Measurements from ENCODE around the gene CDCA5.

CDCA5 gene, protein sequence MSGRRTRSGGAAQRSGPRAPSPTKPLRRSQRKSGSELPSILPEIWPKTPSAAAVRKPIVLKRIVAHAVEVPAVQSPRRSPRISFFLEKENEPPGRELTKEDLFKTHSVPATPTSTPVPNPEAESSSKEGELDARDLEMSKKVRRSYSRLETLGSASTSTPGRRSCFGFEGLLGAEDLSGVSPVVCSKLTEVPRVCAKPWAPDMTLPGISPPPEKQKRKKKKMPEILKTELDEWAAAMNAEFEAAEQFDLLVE

DNA sequence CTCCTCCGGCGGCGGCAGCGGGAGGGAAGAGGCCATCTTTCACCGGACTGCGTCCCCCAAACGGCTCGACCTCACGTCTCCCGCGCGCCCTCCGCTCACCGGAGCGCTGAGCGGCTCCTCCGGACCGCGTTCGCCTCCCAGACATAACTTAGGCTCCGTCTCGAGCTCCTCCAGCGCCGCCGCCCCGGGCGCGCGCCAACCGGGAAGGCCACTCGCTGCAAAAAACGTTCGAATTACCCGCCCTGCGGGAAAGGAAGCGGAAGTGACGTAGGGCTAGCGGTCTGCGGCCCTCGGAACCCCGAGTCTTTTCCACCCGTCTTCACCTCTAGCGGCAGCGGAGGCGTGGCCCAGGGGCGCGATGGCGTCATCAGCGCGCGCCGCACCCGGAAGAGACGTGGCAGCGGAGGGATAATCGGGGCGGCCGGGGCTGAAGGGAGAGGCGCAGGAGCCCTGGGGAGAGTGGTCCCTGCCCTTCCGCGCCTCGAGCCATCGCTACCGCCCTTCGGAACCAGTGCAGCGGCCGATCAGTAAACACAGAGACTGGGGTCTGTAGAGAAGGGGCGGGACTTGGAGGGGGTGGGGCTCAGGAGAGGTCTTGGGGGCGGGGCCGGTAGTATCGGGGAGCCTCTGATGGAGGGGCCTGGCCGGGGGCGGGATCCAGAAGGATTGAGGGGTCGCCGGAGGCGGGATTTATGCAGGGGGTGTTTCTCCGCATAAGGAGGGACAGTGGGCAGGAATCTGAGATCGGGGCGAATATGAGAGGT, at the start of gene CDCA5, which contains the start of gene ZFPL1:
TSS of gene CDCA5 (minus strand) at position 207 of the 764 bp plus-strand sequence. CDS start at position 145, 62 bp downstream.
TSS of gene ZFPL1 (plus strand) at position 389 of the 764 bp plus-strand sequence. CDS start 477 bp downstream, outside the sequence.
- peak; percentile 99 for DNase-seq (ENCODE audit: low spot score)

DNA sequence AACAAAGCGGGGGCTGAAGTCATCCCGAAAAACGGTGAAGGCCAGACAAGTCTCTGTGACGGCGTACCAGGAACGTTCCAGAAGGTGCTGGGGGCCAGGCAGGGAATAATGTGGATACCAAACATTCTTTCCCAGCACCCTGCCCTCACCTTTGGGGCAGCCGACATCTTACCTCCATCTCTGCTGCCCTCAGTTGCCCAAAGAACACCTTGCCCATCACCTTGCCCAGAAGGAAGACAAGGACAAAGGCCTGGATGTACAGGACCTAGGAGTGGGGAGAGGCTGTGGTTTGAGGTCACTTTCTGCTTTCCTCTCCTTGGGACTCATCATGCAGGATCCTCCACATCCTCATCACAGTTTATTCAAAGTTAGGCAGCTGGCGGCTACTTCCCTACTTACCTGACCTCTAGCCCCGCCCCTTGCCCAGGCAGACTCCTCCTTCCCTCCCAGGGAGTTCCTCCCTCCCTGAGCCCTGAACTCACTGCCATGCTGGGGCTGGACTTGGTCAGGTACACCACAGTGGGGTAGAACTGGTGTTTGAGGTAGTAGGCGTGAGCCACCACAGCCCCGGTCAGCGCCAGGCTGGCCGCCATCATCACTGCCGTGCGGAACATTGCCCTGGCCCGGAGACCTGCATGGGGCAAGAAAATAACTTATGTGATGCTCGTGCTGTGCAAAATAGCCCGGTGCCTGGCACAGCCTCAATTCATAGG, 49.3 kb upstream of the CDCA5 start:
- DNase-seq (ENCODE audit: low spot score), result no peak

DNA sequence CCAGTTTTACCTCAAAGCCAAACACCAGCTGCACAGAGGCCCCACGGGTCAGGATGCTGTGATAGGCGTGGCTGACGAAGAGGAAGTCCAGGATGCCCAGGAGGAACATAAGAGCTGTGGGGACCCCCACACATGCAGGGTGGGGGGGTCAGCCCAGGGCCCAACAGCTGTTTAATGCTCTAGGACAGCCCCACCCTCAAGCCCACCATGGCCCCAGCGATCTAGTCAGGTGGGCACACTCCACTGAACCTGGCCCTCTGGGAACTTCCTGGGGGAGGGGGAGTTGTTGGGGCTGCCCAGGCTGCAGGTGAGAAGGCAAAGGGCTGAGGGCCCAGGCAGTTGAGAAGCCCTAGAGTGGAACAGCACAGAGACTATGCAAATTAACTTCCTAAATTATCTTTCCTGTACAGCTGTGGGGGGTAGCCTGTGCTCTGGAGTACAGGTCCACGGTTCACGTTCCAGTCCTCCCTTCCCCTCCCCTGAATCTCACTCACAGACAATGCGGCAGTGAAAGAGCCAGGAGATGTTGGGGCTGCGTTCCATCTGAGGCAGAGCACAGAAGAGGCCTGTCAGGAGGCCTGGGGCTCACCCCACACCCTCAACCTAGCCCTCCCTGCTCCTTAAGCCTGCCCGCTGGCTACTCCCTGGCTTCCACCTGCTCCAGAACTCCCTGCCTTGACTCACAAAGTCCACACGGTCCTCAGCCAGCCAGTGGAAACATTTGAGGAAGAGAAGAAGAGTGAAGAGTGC, 48.6 kb upstream of the CDCA5 start:
- no peak for DNase-seq (ENCODE audit: low spot score)

DNA sequence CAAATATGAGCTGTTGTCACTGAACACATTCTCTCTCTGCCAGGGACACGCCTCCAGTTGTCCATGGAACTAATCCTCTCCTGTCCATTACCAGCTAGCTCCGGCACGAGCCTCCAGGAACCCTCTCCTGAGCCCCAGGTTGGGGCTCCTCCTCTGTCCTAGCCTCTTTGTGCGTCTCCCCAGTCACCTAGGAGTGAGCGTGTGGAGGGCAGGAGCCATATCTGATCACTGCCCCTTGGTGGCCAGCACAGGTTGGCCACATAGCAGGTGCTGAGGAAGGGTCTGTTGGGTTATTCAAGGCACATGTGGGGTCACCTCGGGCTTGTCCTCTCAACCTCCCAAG, 48.0 kb upstream of the CDCA5 start:
- DNase-seq (ENCODE audit: low spot score), result no peak

DNA sequence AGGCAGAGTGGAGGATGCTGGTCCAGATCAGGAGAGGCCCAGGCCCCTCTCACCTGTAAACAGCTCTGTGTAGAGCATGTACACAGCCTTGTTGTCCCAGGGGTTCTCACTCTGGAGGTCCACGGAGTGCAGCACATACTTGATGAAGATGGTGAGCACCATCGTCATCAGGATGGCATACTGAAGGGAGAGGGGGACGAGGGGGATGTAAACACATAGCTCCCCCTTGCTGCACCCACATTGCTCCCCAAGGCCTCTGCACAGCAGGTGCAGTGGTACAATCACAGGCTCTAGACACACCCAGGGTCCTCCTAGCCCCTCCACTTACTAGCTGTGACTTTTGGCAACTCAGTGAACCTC, 47.6 kb upstream of the CDCA5 start:
- DNase-seq (ENCODE audit: low spot score), result no peak

DNA sequence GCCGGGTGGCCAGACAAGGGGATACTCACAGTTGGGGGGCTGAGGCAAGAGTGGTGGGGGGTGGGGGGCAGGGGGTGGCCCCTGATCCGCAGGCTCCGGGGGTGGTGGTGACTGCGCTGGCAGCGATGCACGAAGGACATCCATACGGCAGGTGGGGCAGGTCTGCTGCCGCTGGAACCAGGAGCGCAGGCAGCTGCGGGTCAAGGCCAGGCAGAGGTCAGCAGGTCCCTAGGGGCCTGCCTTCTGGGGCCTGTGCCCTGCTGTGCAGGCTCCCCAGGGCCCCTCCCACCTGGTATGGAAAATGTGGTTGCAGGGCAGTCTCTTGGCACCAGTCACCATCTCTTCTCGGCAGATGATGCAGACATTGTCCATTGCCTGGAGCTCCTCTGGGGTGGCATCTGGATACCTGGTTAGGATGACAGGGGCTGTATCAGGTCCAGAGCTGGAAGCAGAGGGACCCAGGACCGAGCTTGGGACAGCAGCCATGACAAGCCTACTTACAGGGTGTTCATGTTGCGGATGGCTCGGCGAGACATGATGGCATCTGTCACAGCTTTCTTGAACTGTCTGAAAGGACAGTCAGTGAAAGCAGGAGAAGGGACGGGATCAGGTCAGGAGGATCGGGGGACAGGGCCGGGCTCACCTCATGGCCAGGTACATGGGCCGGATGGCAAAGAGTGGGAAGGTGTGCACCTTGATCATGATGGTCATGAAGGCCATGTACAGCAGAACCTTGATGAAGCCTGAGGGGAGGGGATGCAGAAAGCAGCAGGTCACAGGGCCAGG, 47.0 kb upstream of the CDCA5 start:
- DNase-seq (ENCODE audit: low spot score), result no peak

DNA sequence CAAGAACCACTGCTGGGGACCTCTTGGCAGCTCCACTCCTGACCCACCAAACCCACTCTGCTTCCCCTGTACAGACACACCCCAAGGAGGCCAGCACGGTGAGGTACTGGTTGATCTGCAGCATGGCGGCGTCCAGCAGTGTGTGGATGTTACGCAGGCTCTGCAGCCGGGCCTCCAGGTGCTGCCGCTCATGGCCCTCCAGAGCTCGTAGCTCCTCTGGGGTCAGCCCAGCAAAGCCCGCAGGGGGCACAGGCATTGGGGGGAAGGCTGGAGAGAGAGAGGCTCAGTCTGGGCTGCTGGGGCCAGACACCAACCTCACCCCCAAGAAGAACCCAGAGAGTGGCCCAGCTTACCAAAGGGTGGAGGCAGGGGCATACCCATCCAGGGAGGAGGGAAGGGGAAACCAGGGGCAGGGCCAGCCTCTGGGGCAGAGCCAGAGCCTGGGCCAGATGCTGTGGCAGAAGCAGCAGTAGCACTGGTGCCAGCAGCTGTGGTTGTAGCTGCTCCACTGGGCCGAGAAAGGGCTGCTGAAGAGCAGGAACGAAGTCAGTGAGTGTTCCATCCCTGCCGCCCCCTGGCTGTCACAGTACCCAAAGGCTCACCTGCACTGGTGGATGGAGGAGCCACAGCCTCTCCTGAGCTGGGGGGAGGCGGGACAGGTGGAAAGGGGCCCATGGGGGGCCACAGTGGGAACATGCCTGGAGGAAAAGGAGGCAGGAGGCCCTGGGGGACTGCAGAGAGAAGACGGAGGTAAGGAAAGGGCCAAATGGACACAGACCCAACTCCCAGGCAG, 46.0 kb upstream of the CDCA5 start:
- DNase-seq (ENCODE audit: low spot score), result no peak

DNA sequence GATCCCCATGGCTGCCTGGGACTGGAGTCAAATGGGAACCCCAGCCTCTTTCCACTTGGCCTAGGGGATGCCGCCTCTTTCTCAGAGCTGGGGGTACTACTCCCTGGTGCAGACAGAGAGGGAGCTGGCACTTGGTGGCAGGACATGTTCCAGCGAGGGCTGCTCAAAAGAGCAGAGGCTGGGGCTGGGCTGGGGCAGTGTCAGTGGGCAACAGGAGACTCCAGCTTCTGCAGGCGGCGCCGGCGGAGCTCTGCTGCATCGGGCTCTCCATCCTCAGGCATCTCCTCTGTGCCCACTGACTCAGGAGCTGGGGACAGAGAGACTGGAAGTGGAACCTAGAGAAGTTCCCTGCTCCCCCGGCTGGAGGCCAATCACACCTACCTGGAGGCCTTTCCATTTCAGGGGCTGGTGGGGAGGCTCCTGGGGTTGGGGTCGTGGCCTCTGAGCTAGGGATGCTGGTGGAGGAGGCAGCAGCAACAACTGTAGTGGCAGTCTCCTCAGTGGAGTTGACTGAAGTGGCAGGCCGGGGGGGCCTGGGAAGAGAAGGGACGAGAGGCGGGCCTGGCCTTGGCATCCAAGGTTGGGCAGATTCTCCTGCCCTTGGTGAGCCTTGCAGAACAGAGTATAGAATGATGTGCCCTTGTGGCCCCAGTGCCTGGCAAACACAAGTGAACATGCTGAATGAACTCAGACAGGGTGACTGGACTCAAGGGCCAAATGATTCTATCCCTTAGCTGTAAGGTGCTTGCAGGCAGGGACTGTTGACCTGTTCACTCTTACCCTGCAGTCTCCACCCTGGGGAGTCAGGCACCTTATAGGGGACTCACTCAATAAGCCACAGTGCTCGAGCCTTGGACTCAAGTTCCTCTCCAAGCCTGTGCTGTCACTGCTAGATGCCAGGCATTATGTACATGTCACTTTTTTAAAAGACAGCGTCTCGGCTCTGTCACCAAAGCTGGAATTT, 44.6 kb upstream of the CDCA5 start:
- no peak for DNase-seq (ENCODE audit: low spot score)

DNA sequence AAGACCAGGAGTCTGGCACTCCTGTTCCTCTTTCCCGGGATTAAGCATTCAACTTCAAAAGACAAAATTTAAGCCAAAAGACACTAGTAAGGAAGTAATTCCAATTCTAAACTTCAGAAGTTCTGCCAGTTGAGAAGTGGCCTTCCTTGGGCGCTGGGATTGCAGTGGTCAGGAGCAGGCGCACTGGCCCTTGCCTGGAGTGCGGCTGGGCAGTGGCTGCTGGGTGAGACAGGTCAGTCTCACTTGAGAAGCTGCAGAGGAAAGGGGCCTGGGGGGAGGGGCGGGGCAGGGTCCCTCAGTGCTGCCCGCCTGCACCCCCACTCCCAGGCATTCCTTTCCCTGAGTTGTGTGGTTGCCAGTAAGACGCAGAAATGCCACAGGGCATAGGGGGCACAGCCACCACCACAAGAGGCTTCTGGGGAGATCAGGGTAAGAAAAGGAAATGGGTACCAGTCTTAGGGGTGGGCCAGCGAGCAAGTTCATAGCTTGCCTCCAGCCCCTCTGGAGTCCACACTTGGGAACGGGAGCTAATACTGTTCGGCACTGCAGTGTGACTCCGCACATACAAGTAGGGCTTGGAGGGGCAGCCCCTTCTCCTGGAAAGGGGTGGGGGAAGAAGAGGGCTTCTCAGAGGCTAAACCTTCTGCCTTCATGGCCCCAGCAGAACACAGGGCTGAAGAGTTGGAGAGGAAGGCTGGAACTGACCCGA, 43.8 kb upstream of the CDCA5 start:
- DNase-seq (ENCODE audit: low spot score), result no peak

DNA sequence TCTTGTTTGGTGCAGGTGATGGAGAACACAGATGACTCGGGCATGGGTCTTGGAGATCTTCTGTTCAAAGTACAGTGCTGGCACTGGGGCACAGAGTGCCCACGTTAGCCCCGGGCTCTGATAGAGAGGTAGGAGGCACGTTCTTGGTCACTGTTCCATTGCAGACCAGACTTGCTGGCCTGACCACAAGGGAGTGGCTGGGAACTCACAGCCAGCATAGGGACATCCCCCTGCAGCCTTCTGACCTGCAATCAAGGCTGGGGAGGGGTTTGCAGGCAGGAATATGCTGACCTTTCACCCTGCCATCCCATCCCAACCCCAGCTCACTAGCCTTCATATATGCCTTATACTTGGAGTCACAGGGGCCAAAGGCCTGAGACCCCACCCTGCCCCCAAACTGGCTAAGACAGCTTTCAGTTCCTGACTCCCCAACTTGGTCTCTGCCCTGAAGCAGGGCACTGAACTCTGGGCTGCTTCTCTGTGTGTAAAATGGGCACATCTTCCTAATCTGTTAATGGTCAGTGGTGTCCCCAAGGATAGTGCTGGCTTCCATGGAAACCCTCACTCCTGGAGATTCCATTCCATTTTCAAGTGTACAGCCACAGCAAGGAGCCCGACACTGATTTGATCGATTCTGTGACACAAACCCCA, 42.9 kb upstream of the CDCA5 start:
- no peak for DNase-seq (ENCODE audit: low spot score)

DNA sequence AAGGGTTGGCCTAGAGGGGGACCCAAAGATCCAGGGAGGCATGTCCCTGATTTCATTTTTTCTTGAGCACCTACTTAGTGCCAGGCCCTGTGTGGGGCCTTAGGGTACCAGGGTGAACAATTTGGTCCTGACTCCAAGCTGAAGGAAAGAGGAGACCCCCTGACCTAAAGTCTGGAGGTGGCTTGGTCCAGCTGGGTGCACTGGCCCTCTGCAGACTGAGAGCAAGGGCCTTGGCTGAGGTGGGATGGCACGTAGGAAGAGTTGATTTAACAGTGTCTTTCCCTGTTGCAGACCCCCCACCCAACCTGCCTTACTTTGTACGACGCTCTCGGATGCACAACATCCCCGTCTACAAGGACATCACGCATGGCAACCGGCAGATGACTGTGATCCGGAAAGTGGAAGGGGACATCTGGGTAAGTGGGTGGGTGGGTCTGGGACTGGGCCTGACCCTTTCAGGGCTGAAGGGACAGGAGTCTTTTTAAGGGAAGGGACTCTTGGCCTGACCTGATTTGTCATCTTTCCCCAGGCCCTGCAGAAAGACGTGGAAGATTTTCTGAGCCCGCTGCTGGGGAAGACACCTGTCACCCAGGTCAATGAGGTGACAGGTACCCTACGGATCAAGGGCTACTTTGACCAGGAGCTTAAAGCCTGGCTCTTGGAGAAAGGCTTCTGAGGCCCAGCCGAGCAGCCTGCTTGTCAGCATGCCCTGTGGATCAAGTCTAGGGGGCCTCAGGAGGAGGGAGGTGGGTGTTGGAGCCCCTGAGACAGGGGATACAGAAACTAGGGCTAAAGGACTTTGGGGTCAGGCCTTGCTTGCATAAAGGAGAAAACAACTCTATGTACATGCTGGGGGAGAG, 41.6 kb upstream of the CDCA5 start:
- no peak for DNase-seq (ENCODE audit: low spot score)

DNA sequence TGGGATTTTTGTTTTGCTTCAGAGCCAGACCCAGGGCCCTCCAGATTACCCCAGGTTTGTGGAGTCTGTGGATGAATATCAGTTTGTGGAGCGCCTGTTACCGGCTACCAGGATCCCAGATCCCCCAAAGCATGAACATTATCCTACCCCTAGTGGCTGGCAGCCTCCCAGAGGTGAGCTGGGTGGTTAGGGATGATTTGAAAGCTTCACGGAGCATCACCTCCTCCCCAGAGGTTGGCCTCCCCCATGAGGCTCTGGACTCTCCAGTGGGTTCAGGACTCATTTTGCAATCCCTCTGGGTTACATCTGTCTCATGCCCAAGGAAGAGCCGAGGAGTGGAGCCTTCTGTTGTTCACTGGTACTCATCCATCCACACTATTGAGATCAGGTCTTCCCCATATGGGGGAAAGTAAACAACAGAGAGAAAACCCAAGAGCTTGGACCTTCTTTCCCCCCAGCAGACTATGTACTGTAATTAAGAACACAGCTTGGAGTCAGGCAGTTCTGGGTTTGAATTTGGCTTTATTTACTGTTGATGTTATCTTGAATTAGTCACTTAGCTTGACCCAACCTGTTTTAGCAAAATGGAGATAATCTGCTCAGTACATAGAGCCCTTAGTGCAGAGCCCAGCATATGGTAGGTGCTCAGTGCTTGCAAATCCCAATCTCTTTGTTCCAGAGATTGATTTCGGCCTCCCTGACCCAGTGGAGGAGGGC, 40.8 kb upstream of the CDCA5 start:
- no peak for DNase-seq (ENCODE audit: low spot score)

DNA sequence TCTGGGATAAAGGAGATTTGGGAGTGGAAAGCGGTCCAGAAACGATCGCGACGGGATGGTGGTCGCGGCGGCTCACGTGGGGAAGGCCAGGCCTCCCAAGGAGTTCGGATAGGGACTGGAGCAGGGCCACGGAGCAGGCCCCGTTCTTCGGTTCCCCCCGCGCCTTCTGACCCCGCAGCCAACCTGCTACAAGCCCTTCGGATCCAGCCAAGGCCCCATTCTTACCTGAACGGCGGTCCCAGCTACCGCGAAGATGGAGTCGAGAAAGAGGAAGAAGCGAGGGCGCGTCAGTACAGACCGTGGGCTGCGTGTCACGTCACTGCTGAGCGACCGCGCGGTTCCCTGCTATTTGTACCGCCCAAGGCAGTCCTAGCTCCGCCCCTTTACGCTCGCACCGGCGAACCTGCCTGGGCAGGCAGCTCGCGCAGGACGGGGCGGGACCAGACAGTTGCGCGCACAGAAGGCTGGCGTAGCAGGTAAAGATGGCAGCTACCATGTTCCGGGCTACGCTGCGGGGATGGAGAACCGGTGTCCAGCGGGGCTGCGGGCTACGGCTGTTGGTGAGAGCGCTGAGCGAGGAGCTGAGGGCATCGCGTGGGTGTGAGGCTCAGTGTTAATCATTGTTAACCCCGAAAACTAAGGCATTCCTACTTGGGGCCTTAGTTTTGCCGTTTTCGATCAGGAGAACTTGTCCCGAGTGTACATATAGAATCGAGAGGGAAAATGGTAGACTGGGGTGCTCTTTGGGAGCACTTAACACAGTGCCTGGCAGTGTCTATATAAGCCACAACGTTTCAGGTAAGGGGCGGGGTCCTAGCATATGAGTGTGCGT, 38.2 kb upstream of the CDCA5 start, which contains the start of the genes FAU and MRPL49:
TSS of gene FAU (minus strand) at position 270 of the 832 bp plus-strand sequence. CDS start 321 bp downstream, outside the sequence.
TSS of gene MRPL49 (plus strand) at position 457 of the 832 bp plus-strand sequence. CDS start at position 483, 26 bp downstream.
- DNase-seq (ENCODE audit: low spot score), result peak; percentile 96

DNA sequence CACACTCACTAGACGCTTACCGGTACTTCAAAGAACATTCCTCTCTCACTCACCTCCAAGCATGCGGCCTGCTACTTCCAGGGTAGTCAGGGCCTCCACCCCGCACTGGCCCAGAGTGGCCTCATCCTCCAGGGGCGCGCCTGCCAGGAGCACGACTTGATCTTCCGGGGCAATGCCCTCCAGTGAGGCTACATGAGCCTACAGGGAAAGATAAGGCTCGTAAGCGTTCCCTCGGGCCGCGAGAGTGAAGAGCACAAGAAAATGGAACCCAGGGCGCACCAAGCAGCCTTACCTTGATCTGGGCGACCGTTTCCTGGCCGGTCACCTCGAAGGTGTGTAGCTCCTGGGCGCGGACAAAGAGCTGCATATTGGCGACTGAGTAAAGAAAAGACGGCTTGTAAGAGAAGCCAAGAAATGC, 37.6 kb upstream of the CDCA5 start:
- no peak for DNase-seq (ENCODE audit: low spot score)

DNA sequence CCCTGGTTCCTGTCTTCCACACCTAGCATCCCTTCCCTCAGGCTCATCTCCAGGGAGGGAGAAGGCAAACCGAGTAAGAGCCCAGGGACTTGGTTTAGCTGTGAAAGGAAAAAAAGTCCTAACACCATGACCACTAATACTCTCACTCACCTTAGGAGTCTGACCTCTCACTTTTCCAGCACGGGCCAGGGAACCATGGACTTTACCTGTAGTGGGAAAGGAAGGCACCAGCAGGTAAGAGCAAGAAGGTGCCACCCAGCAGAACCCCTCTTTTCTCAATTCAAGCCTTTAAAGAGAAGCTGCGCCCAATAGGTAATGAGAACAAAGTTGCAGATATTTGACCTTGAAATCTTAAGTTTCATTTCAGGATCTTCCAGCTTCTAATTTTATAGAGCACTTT, 37.0 kb upstream of the CDCA5 start:
- DNase-seq (ENCODE audit: low spot score), result no peak

DNA sequence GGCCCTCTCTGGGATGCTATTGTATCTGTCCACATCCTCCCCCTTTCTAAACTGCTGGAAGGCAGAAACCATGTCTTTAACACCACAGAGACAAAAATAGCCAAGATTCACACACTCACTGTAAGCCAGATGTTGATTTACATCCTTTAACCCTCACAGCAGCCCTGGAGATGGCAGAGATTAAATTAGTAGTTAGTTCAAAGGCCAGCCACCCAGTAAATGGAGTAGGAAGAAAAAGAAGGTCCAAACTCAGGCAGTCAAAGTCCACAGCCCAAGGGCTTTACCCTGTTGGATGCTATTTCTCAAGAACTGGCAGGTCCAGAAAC, 35.8 kb upstream of the CDCA5 start:
- no peak for DNase-seq (ENCODE audit: low spot score)
